Activated naive CD4-positive, alpha-beta T cell (primary cell): ENCODE data around the gene TMA7.

Experiments
- DNase-seq, 4 experiments: peaks; one replicate each; lab custom pipeline; 2025; lab: John Stamatoyannopoulos, UW

The TMA7 gene

GRCh38 chr3:48423241-48423882, 16.7 kb upstream of the TMA7 start:
- DNase-seq, result no peak

- no peak for DNase-seq
These were observed 16.0 kb upstream of the TMA7 start for GRCh38 chr3:48423883-48424695.

DNA sequence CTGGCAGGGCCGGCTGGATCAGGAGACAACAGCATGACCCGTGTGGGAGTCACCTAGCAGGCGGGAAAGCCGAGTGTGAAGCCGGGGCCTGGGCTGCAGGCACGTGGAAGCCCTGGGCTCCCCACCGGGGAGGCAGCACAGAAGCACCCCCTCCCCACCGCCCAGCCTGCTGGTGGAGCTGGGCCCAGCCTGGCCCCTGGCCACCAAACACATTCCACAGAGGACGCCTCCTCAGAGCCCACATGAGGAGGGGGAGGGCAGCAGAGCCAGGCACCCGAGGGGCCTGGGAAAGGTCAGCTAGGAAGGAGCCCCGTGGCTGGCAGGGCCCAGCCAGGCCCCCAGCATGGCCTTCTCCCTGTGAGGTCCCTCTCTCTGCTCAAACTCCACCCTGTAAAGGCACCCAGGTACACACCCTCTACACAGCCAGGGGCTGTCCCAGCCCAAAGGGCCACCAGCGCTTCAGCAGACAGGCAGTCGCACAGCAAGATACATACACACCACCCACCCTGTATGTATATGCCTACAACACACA, 14.7 kb upstream of the TMA7 start:
- no peak for DNase-seq

- DNase-seq, result no peak
These were observed 13.6 kb upstream of the TMA7 start for GRCh38 chr3:48426401-48426909.

- no peak for DNase-seq
These were observed 13.0 kb upstream of the TMA7 start for GRCh38 chr3:48426944-48427629.

GRCh38 chr3:48427630-48427962, 12.5 kb upstream of the TMA7 start:
- DNase-seq, result no peak

GRCh38 chr3:48428088-48428571, 11.9 kb upstream of the TMA7 start:
- no peak for DNase-seq

DNA sequence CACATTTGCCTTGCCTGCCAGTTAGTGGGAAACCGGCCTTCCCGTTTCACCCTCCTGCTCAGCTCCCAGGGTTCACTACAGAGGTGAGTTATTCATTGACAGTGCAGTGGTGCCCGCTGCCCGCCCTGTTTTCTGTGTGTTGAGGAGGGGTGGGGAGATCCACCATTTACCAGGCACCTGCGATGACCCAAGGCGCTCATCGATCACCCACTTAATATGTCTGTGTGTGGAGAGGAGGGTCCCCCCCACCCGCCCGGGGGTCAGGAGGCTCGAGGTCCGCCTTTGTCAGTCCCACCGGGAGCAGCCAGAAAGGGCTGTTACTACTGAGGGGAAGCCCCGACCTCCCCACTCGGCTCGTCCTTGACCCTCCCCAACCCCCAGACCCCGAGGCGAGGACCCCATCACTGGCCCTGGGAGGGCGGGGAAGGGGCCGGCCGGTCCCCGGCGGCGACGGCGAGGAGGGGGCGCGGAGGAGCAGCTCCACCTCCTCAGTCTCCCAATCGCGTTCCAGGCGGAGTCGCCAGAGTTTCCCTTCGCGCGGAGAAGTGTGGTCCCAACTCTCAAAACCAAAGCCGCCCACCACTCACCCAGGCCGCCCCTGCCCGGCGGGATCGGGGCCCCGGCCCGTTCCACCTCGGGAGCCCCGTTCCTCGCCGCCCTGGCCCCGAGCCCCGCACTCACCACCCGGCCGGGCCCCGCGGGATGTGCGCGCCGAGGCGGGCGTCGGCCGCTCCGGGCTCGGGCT, 11.3 kb upstream of the TMA7 start:
- DNase-seq, result no peak

DNA sequence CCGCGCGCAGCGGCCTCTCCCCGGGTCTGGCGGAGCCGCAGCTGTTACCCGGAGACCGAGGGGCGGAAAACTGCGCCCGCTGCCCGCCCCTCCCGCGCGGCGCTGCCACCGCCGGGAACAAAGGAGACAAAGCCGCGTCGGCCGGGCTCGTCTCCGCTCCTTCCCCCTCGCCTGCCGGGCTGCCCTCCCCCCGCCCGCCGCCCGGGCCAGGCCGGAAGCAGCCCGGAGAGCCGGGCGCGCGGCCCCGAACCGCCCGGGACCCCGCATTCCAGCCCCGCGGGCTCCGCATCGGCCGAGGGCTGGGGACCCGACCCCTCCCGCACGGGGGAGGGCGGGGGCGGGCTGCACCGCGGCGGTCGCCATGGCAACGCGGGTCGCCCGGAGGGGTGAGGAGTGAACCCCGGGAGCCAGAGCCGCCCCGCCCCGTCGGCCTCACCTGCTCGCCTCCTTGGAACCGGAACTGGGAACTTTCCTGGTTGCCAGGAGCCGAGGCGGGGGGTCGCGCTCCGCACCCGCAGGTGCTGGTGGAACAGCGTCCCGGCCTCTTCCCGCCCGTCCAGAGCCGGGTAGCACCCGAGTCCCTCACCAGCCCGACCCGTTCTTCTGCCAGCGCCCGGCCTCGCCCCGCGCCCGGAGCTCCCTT, 10.6 kb upstream of the TMA7 start:
- DNase-seq, result peak in 3 of 4 experiments; percentile 18 to 63 (median 23)

- no peak for DNase-seq
These were observed 9.9 kb upstream of the TMA7 start, which contains the start of gene PLXNB1 for GRCh38 chr3:48429960-48430707. TSS of gene PLXNB1 (minus strand) at chr3:48430086. CDS start at chr3:48424611, 5,475 bp downstream.

DNA sequence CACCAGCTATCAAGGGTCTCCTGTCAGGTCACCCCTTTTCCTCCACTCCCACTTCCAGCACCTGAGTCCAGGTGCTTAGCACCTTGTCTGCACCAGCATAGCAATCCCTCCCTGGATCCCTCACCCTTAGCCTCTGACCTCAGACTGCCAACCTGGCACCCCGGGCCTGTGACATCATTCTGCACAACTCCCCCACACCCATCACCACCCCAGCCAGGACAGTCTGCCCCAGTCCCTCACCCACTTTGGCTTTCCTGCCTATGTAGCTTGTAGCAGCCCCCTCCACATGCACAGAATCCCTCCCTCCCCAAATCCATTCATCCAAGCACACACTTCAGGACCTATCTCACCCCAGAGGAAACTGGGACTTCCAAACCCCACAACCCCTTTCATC, 9.4 kb upstream of the TMA7 start:
- DNase-seq, result no peak

GRCh38 chr3:48431224-48432029, 8.6 kb upstream of the TMA7 start:
- no peak for DNase-seq

GRCh38 chr3:48432411-48433371, 7.4 kb upstream of the TMA7 start:
- no peak for DNase-seq

GRCh38 chr3:48433472-48434118, 6.5 kb upstream of the TMA7 start:
- DNase-seq, result no peak

- DNase-seq, result no peak
These were observed 5.3 kb upstream of the TMA7 start for GRCh38 chr3:48434591-48435222.

- no peak for DNase-seq
These were observed 4.8 kb upstream of the TMA7 start for GRCh38 chr3:48435223-48435595.

DNA sequence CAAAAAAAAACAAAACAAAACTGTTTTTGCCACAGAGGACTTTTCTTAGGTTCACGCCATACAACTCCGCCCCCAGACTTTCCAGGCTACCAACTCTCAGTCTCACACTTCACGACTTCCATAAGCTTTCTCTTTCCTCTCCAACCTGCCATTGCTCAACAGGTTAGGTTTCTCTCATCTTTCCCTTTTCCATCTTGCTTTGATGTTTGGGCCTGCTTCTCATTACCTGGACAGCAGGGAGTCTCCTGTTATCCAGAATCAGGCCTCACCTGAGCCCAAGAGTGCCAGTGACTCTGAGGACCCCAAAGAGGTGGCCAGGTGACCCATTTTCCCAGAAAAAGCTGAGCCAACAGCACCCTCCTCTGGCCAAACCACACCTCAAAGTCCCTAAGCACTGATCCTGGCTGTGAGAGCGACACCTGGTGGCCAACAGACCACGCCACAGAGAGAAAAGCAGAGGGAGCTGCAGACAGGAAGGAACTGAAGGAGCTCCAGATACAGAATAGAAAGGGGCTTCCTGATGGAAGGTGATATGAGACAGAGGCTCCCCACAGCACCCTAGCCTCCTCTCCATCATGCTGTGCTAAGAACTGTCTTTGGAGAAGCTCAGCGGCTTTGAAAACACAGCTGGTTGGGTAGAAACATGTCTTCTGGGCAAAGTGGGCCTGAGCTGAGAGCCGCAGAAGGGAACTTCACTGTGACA, 4.1 kb upstream of the TMA7 start:
- peak; percentile 47 to 79 (median 65) for DNase-seq
